Measurements from ENCODE around the gene TMEM169. TPM values are rescaled to one million over a fixed set of nuclear protein-coding genes. Genes with fewer than 3 reads are reported as not detected.

Gene TMEM169
- total and polyA plus RNA-seq, 2 donors (not counting 1 experiment from before 2014, with no cell fraction given), result 0.28 to 0.84 TPM

DNA sequence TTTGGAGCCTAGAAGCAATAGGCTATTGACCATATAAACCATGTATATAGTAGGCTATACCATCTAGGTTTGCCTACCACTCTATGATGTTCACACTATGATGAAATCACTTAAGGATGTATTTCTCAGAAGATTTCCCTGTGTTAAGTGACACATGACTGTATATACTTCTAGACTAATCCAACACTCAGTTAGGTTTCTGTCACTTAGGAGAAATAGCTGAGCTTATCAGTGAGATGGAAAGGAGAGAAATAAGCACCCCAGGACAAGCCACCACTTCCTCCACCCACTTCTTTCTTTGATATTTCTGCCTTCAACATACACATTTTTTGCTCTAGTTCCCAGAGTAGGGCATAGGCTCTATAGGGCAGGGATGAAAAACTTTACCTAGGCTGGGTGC lies 7.9 kb upstream of the TMEM169 start:
- H3K36me3 ChIP-seq (replicated peaks in 1 of 2; ENCODE audit: control extremely low read depth in 1 of 2, control insufficient read depth in 1 of 2, extremely low read depth in 1 of 2, insufficient read depth in 2 of 2, low read length in 1 of 2), result peaks cover 0 to 6% of the 10 kb centered on the region in 2 experiments
- H3K4me2 ChIP-seq (replicated peaks; ENCODE audit: low read depth, low read length, poor library complexity, severe bottlenecking), result no peak overlapping the region
- ChIA-PET POLR2A (no interaction called here), CTCF (no interaction called here)
- H3K27me3 Mint-ChIP-seq, result no peaks in the 10 kb centered on the region
- H3K27ac Mint-ChIP-seq, result no peak overlapping the region
- no peak overlapping the region for H3K4me3 Mint-ChIP-seq
- no peak overlapping the region for H2AFZ ChIP-seq (ENCODE audit: insufficient read depth, low read depth, low read length, poor library complexity, severe bottlenecking)
- DNase-seq (no peak), ATAC-seq (ENCODE audit: low read depth) (no peak)
- H3K27me3 ChIP-seq (replicated peaks in 1 of 4; ENCODE audit: control extremely low read depth in 1 of 4, control insufficient read depth in 3 of 4, insufficient read depth in 4 of 4, low read length in 3 of 4), result no peaks in the 10 kb centered on the region
- H4K20me1 ChIP-seq (ENCODE audit: control insufficient read depth, insufficient read depth, low read length, poor library complexity, severe bottlenecking), result peaks cover 4% of the 10 kb centered on the region
- H3K79me2 ChIP-seq (ENCODE audit: control insufficient read depth, insufficient read depth, low read length), result peaks cover 19% of the 10 kb centered on the region
- no peaks in the 10 kb centered on the region for H3K9me3 Mint-ChIP-seq (ENCODE audit: insufficient read depth)
- peaks cover 7% of the 10 kb centered on the region for H3K4me1 Mint-ChIP-seq
- H3K4me3 ChIP-seq (ENCODE audit: control extremely low read depth in 1 of 5, extremely low read depth in 1 of 5, insufficient read depth in 1 of 5, low read depth in 2 of 5, low read length in 4 of 5), result no peak overlapping the region
- H3K9me3 ChIP-seq (ENCODE audit: control extremely low read depth in 1 of 3, control insufficient read depth in 2 of 3, insufficient read depth in 1 of 3, low read length in 2 of 3), result peaks cover 0 to 4% (median 0%) of the 10 kb centered on the region in 3 donors
- no peak overlapping the region for H3K9ac ChIP-seq (ENCODE audit: low read length)
- H3K4me1 ChIP-seq (ENCODE audit: control insufficient read depth in 2 of 2, insufficient read depth in 2 of 2, low read length in 2 of 2), result no peaks in the 10 kb centered on the region
- TF ChIP-seq, protein P1, sequence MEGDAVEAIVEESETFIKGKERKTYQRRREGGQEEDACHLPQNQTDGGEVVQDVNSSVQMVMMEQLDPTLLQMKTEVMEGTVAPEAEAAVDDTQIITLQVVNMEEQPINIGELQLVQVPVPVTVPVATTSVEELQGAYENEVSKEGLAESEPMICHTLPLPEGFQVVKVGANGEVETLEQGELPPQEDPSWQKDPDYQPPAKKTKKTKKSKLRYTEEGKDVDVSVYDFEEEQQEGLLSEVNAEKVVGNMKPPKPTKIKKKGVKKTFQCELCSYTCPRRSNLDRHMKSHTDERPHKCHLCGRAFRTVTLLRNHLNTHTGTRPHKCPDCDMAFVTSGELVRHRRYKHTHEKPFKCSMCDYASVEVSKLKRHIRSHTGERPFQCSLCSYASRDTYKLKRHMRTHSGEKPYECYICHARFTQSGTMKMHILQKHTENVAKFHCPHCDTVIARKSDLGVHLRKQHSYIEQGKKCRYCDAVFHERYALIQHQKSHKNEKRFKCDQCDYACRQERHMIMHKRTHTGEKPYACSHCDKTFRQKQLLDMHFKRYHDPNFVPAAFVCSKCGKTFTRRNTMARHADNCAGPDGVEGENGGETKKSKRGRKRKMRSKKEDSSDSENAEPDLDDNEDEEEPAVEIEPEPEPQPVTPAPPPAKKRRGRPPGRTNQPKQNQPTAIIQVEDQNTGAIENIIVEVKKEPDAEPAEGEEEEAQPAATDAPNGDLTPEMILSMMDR (IDR thresholded peaks at IDR 0.05), result no peak
- no peak for TF ChIP-seq EZH2 (IDR thresholded peaks at IDR 0.05; ENCODE audit: borderline replicate concordance, insufficient read depth, low read depth, low read length, poor library complexity, severe bottlenecking)
- intact Hi-C loops (cut with micrococcal nuclease), result no loop called here
- H3K27ac ChIP-seq (ENCODE audit: low read length in 2 of 2), result no peak overlapping the region

DNA sequence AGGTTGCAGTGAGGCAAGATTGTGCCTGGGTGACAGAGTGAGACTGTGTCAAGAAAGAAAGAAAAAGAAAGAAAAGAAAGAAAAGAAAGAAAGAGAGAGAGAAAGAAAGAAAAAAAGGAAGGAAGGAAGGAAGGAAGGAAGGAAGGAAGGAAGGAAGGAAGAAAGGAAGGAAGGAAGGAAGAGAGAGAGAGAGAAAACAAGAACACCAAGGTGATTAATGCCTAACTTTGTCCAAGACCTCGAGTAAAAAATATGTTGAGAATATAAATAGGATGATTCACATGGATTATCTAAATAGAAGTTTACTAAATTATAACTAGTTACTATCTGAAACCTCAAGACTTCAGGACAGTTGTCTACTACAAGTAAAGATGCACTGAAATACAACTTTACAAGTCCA lies 7.3 kb upstream of the TMEM169 start:
- H3K4me1 ChIP-seq (ENCODE audit: control insufficient read depth in 2 of 2, insufficient read depth in 2 of 2, low read length in 2 of 2), result no peaks in the 10 kb centered on the region
- Mint-ChIP-seq H3K9me3 (ENCODE audit: insufficient read depth) (no peaks in the 10 kb centered on the region), H3K27me3 (no peaks in the 10 kb centered on the region), H3K4me1 (peaks cover 7% of the 10 kb centered on the region), H3K27ac (no peak overlapping the region), H3K4me3 (no peak overlapping the region)
- no peak overlapping the region for H3K4me2 ChIP-seq (replicated peaks; ENCODE audit: low read depth, low read length, poor library complexity, severe bottlenecking)
- peaks cover 4% of the 10 kb centered on the region for H4K20me1 ChIP-seq (ENCODE audit: control insufficient read depth, insufficient read depth, low read length, poor library complexity, severe bottlenecking)
- H3K79me2 ChIP-seq (ENCODE audit: control insufficient read depth, insufficient read depth, low read length), result peaks cover 21% of the 10 kb centered on the region
- H3K27ac ChIP-seq (ENCODE audit: low read length in 2 of 2), result no peak overlapping the region
- intact Hi-C loops (cut with micrococcal nuclease), result no loop called here
- CTCF ChIA-PET, result no interaction called here
- DNase-seq (no peak), ATAC-seq (ENCODE audit: low read depth) (no peak)
- POLR2A ChIA-PET, result no interaction called here
- H3K4me3 ChIP-seq (ENCODE audit: control extremely low read depth in 1 of 5, extremely low read depth in 1 of 5, insufficient read depth in 1 of 5, low read depth in 2 of 5, low read length in 4 of 5), result no peak overlapping the region
- TF ChIP-seq EZH2 (IDR thresholded peaks at IDR 0.05; ENCODE audit: borderline replicate concordance, insufficient read depth, low read depth, low read length, poor library complexity, severe bottlenecking), result no peak
- TF ChIP-seq, protein P1 (IDR thresholded peaks at IDR 0.05), result no peak
- H2AFZ ChIP-seq (ENCODE audit: insufficient read depth, low read depth, low read length, poor library complexity, severe bottlenecking), result no peak overlapping the region
- H3K27me3 ChIP-seq (replicated peaks in 1 of 4; ENCODE audit: control extremely low read depth in 1 of 4, control insufficient read depth in 3 of 4, insufficient read depth in 4 of 4, low read length in 3 of 4), result no peaks in the 10 kb centered on the region
- no peak overlapping the region for H3K9ac ChIP-seq (ENCODE audit: low read length)
- WGBS (ENCODE audit: insufficient coverage), result no CpG with 5 or more reads among the region's 1 CpG
- H3K9me3 ChIP-seq (ENCODE audit: control extremely low read depth in 1 of 3, control insufficient read depth in 2 of 3, insufficient read depth in 1 of 3, low read length in 2 of 3), result peaks cover 0 to 4% (median 0%) of the 10 kb centered on the region in 3 donors
- H3K36me3 ChIP-seq (replicated peaks in 1 of 2; ENCODE audit: control extremely low read depth in 1 of 2, control insufficient read depth in 1 of 2, extremely low read depth in 1 of 2, insufficient read depth in 2 of 2, low read length in 1 of 2), result peaks cover 0 to 6% of the 10 kb centered on the region in 2 experiments
